Stimulated activated CD4-positive, alpha-beta T cell treated with anti-CD3 and anti-CD28 coated beads, Interleukin-2, amount 100 ng/mL, for 4 hours (primary cell): ENCODE measurements around the gene ANP32E.
"Not testable (repeated sequence)": the region's sequence is repeated elsewhere in the genome, so short reads cannot be mapped to it uniquely, and the experiment has no call there.

Experiments
- DNase-seq: peaks from one replicate; pipeline ENCODE4 v3.0.0-alpha.2; 2020; ENCODE audit warnings: low read depth

Gene ANP32E

DNA sequence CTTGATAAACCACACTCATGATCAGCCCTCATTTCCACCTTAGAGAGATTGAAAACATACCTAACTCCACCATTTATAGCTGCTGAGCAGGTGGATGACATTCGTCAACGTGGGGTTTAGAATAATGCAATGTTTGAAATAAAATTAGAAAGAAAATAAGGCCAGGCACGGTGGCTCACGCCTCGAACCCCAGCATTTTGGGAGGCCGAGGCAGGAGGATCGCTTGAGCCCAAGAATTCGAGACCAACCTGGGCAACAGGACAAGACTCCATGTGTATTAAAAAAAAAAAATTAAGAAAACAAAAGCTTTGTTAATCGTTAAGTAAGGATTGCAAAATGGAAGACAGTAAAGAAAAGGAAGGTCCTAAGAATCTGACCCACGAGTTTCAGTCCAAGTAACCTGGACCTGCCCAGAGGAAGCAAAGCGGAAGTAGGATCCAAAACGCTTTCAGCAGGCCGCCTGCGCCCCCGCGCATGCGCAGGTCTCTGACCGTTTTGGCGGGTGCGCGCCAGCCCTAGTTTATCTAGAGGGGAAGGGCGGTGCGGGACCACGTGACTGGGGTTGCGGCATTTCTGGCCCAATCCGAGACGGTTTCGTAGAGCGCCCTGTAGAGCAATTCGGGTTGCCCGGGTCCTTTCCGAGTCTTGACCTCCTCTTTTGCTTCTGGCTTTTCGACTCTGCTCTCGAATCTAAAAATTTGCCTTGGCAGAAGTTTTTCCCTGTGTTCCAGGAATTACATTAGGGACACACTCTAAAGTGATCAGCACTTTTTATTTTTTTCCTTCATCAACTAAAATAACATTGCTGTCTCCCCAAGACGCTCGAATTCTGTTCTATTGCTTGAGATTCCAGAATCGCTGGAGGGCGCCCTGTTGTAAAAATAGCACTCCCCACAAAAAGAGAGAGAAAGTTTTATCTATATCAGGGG is 22.5 kb downstream of the ANP32E start:
- DNase-seq = peak; percentile 84

DNA sequence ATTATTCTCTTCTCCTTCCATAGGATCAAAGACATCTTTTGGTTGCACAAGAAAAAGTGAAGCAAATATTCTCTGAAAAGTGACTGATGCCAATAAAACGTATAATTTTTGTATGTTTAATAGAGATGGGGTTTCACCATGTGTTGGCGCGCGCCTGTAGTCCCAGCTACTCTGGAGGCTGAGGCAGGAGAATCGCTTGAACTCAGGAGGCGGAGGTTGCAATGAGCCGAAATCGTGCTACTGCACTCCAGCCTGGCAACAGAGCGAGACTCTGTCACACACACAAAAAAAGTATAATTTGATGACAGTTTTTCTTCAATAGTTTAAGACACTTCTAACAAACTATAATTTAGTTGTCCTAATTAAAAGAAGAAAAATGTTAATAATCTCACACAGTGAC is 23.8 kb downstream of the ANP32E start:
- no peak for DNase-seq

DNA sequence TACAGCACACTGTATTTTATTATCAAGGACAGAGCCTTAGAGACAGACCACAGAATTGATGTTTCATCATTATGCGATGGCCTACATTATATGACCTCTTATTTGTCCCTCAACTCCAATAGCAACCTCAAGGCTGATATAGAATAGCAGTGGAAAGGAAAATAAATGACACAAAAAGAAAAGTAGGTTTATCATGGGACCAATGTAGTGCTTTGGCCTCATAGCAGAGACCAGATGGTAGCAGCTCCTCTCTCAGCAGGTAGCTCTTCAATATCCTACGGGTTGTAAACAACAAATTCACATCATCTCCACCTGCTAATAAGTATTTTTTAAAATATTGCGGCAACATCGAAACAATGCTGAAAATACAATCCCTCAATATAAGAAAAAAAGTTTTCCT is 25.2 kb downstream of the ANP32E start:
- DNase-seq = no peak

DNA sequence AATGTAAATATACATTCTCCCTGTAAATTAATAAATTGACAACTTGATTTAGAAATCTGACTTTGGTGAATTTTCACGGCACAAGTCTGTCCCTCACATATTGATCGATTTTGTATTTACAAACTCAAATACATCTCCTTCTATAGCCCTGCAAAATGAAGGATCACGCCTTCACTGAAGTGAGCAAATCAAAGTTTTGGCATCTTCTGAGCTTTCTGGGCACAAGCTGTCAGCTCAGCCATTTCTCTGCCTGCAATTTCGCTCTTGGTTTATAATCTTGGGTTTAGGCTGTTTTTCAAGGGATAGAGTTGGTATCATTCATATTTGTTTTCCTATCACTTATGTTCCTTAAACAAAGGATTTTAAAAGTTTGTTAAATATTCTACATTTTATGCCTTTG is 25.8 kb downstream of the ANP32E start:
- no peak for DNase-seq

DNA sequence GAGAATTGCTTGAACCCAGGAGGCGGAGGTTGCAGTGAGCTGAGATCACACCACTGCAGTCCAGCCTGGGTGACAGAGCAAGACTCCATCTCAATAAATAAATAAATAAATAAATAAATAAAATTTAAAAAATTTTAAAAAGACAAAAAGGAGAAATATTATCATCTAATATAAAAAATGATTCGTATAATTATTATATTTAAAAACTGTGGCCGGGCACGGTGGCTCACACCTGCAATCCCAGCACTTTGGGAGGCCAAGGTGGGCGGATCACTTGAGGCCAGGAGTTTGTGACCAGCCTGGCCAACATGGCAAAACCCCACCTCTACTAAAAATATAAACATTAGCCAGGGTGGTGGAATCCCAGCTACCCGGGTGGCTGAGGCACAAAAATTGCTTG is 27.5 kb downstream of the ANP32E start:
- not testable (repeated sequence) for DNase-seq

- no peak for DNase-seq
Observed at GRCh38 chr1:150207281-150207971, 28.5 kb downstream of the ANP32E start.

DNA sequence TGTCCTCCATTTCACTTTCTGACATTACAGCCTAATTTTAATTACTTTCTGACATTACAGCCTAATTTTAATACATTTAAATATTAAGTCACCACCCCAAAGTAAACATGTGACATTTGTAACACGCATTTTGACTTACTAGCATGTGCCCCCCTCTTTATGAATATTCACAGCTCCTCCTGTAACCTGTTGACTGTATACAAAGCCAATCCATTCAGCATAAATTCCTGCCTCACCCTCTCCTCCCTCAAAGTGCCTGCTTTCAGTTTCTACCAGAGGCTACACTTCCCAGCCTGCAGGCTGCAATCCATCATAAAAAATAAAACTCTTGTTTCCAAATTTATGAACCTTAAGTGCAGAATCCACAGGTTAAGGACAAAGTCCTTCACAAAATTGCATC is 39.5 kb downstream of the ANP32E start:
- DNase-seq = no peak

GRCh38 chr1:150194381-150195031 is 41.4 kb downstream of the ANP32E start:
- no peak for DNase-seq

GRCh38 chr1:150192012-150192411 is 43.9 kb downstream of the ANP32E start:
- no peak for DNase-seq

- no peak for DNase-seq
Observed at GRCh38 chr1:150187560-150187931, 48.4 kb downstream of the ANP32E start.

- no peak for DNase-seq
Observed at GRCh38 chr1:150186789-150187559, 48.9 kb downstream of the ANP32E start.

DNA sequence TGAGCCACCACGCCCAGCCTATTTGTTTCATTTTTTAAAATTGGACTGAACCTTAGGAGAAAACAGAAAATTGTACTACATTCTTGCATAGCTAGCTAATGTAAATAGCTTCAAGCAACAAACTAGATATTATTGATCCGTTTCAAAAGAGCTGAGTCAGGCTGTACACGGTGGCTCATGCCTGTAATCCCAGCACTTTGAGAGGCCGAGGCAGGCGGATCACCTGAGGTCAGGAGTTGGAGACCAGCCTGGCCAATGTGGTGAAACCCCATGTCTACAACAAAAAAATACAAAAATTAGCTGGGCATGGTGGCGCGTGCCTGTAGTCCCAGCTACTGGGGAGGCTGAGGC is 49.5 kb downstream of the ANP32E start:
- DNase-seq = not testable (repeated sequence)

DNA sequence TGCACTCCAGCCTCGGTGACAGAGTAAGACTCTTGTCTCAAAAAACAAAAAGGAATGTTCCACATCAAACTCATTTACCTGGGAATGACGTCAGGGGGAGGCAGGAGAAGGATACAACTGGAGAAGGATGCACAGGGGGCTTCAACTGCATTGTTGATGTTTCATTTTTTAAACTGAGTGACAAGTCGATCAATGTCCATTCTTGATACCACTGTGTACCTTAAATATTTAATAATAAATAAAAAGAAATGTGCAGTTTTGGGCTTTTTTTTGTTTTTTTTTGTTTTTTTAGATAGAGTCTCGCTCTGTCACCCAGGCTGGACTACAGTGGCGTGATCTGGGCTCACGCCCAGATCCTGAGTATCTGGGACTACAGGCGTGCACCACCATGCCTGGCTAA is 50.4 kb downstream of the ANP32E start:
- no peak for DNase-seq

DNA sequence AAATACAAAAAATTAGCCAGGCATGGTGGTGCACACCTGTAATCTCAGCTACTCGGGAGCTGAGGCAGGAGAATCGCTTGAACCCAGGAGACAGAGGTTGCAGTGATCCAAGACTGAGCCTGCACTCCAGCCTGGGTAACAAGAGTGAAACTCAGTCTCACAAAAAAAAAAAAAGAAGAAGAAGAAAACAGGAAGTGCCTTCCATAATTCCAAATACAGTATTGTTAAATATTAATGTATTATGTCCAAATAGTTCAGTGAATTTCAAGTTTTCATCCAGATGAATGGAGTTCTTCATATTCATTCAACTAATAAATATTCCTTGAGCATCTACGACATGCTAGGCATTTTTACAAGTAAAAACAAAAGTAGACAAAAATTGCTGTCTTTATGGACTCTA is 52.9 kb downstream of the ANP32E start:
- DNase-seq = no peak

GRCh38 chr1:150182247-150182646 is 53.7 kb downstream of the ANP32E start:
- no peak for DNase-seq

DNA sequence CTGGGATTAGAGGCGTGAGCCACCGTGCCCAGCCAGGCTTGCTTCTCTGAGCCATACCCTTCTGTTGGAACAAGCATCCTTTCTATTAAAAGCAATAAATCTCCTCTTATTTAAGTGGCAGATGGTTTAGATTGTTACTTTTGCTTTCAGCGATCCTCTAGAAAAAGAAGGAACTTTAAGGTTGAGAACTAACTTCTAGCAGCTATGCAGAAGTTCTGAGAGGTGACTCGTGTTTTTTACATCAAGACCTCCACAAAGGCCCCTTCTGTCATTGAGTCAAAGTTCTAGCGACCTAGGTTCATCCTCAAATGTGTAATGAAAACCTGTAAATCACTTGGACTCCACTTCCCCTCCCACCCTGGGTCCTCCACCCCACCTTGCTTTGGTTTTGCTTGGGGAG is 55.4 kb downstream of the ANP32E start:
- DNase-seq = no peak

DNA sequence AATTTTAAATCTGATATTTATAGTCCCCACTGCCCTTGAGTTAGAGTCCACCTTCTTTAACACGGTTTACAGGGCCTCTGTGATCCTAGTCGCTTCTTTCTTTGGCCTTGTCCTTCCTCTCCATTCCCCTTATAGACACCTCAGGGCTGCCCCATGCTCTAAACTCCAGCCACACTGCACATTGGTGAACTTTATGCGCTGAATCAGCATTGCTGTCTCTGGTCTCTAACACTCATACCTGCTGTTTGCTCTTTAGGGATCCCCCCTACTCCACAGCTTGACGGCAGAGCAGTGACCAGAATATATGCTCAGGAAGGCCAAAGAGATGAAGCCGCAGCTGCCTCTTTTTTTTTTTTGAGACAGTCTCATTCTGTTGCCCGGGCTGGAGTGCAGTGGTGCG is 56.0 kb downstream of the ANP32E start:
- no peak for DNase-seq

GRCh38 chr1:150178548-150178947 is 57.4 kb downstream of the ANP32E start:
- DNase-seq = no peak

- no peak for DNase-seq
Observed at GRCh38 chr1:150176593-150176992, 59.3 kb downstream of the ANP32E start.

DNA sequence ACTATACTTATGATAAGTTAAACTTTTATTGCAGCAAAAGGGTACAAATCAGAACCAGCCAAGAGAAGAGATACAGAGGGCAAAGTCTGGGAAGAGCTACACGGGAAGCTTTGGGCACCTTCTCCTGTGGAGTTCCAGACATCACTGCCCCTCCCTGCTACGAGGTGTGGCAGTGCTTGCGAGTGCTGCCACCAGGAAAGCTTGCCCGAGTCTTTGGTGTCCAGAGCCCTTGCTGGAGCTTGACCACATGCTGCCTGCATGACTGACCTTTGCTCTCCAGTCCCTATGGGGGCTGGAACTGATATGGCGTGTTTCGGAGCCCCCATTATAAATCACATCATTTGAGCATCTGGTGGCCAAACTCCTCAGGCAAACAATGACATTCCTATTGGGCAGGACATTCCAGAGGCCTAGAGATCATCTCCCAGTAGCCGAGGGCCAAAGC is 62.7 kb downstream of the ANP32E start:
- no peak for DNase-seq

- no peak for DNase-seq
Observed at GRCh38 chr1:150171801-150172200, 64.1 kb downstream of the ANP32E start.

DNA sequence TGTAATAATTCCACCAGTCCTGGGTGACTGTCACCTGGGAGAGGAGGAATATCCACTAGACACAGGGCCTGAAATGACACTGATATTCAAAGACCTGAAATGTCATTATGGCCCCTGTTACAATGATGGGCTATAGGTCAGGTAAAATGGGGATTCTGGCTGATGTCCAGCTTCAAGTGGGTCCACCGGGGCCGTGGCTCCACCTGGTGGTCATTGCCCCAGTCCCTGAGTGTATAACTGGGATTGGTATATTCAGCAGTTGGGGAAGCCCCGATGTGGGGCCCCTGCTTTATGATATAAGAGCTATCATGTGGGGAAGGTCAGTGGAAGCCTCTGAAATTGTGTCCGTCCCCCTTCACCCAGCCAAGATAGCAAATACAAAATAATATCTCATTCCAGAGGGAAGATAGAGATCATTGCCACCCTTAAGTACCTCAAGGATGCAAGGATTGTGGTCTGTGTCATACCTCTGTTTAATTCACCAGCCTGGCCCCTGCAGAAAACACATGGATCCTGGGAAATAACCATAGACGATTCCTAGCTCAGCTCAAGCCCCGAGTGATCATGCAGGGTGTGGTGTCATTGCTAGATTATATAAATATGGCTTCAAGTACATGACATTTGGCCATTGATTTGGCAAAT is 66.8 kb downstream of the ANP32E start:
- peak; percentile 20 for DNase-seq
